Pons (tissue), 1 donor: ENCODE data around the gene HHIPL1.

Experiments used
- DNase-seq: peaks from one replicate; pipeline ENCODE4 v3.0.0-alpha.2; 2016; ENCODE audit warnings: low spot score

HHIPL1 gene

GRCh38 chr14:99689266-99690236 is 44.6 kb downstream of the HHIPL1 start:
- DNase-seq: no peak

- DNase-seq: no peak
Measured at GRCh38 chr14:99690636-99691035, 45.7 kb downstream of the HHIPL1 start.

- no peak for DNase-seq
Measured at GRCh38 chr14:99691111-99691885, 46.4 kb downstream of the HHIPL1 start.

GRCh38 chr14:99693918-99694317 is 49.0 kb downstream of the HHIPL1 start:
- DNase-seq: no peak

GRCh38 chr14:99696929-99697328 is 52.0 kb downstream of the HHIPL1 start:
- DNase-seq: no peak

- no peak for DNase-seq
Measured at GRCh38 chr14:99698236-99698635, 53.3 kb downstream of the HHIPL1 start.

GRCh38 chr14:99698642-99699041 is 53.7 kb downstream of the HHIPL1 start:
- no peak for DNase-seq

- no peak for DNase-seq
Measured at GRCh38 chr14:99699085-99699760, 54.3 kb downstream of the HHIPL1 start.

- DNase-seq: no peak
Measured at GRCh38 chr14:99699861-99700260, 54.9 kb downstream of the HHIPL1 start.

GRCh38 chr14:99700379-99700778 is 55.5 kb downstream of the HHIPL1 start:
- DNase-seq: no peak

- no peak for DNase-seq
Measured at GRCh38 chr14:99701260-99701659, 56.3 kb downstream of the HHIPL1 start.

GRCh38 chr14:99702115-99702514 is 57.2 kb downstream of the HHIPL1 start:
- DNase-seq: no peak

GRCh38 chr14:99703381-99703780 is 58.5 kb downstream of the HHIPL1 start:
- no peak for DNase-seq

- DNase-seq: no peak
Measured at GRCh38 chr14:99704037-99704436, 59.1 kb downstream of the HHIPL1 start.

GRCh38 chr14:99706107-99706900 is 61.4 kb downstream of the HHIPL1 start:
- DNase-seq: no peak

GRCh38 chr14:99707420-99707819 is 62.5 kb downstream of the HHIPL1 start:
- no peak for DNase-seq

- DNase-seq: no peak
Measured at GRCh38 chr14:99707921-99708320, 63.0 kb downstream of the HHIPL1 start.

- DNase-seq: no peak
Measured at GRCh38 chr14:99708449-99708848, 63.5 kb downstream of the HHIPL1 start.

- DNase-seq: no peak
Measured at GRCh38 chr14:99713972-99714371, 69.0 kb downstream of the HHIPL1 start.

- DNase-seq: no peak
Measured at GRCh38 chr14:99715266-99716000, 70.5 kb downstream of the HHIPL1 start.
